HG02571 (cell line): ENCODE results near the gene NRXN2.
A peak's percentile ranks its signal among the peaks of the same experiment; 100 is the strongest.

Source experiments
- ATAC-seq: cut with Tn5 transposase; IDR thresholded peaks from one replicate; pipeline ENCODE4 v1.9.1; 2021; ENCODE audit warnings: mild to moderate bottlenecking, moderate library complexity; ENCODE audit not compliant: unreplicated experiment

Gene NRXN2

GRCh38 chr11:64723117-64723906 is at the start of gene NRXN2:
Gene NRXN2, minus strand, starts transcription at chr11:64723197. Its CDS starts 9,498 bp downstream, at chr11:64713699.
- peak; percentile 78 for ATAC-seq

- ATAC-seq, result no peak
Observed at GRCh38 chr11:64772303-64773018, 49.5 kb upstream of the NRXN2 start.

- ATAC-seq, result no peak
Observed at GRCh38 chr11:64771861-64772260, 48.9 kb upstream of the NRXN2 start.

- ATAC-seq, result no peak
Observed at GRCh38 chr11:64770120-64770519, 47.1 kb upstream of the NRXN2 start.

- ATAC-seq, result no peak
Observed at GRCh38 chr11:64769283-64769682, 46.3 kb upstream of the NRXN2 start.

- no peak for ATAC-seq
Observed at GRCh38 chr11:64768300-64768694, 45.3 kb upstream of the NRXN2 start.

GRCh38 chr11:64767344-64768299 is 44.6 kb upstream of the NRXN2 start:
- ATAC-seq, result no peak

GRCh38 chr11:64766881-64767280 is 43.9 kb upstream of the NRXN2 start:
- no peak for ATAC-seq

GRCh38 chr11:64765851-64766665 is 43.1 kb upstream of the NRXN2 start:
- ATAC-seq, result no peak

GRCh38 chr11:64765291-64765850 is 42.4 kb upstream of the NRXN2 start:
- ATAC-seq, result no peak

- ATAC-seq, result no peak
Observed at GRCh38 chr11:64764753-64765152, 41.8 kb upstream of the NRXN2 start.

GRCh38 chr11:64764040-64764611 is 41.1 kb upstream of the NRXN2 start:
- ATAC-seq, result no peak

GRCh38 chr11:64763526-64764039 is 40.6 kb upstream of the NRXN2 start:
- ATAC-seq, result no peak

- no peak for ATAC-seq
Observed at GRCh38 chr11:64762674-64763525, 39.9 kb upstream of the NRXN2 start.

- no peak for ATAC-seq
Observed at GRCh38 chr11:64762277-64762673, 39.3 kb upstream of the NRXN2 start.

- ATAC-seq, result no peak
Observed at GRCh38 chr11:64760759-64761420, 37.9 kb upstream of the NRXN2 start.

GRCh38 chr11:64759722-64760719 is 37.0 kb upstream of the NRXN2 start, which contains the start of gene PYGM:
Gene PYGM, minus strand, starts transcription at chr11:64759974. Its CDS starts 76 bp downstream, at chr11:64759898.
- ATAC-seq, result no peak
